WTC11 (cell line): ENCODE data around the gene PLS1. TPM values are rescaled to one million over a fixed set of nuclear protein-coding genes. Genes with fewer than 3 reads are reported as not detected.

Source experiments
- ATAC-seq: fragments of 200-7000 bp; cut with Tn5 transposase; 2 replicates; pipeline ENCODE4 v1.10.0; 2021; ENCODE audit warnings: mild to moderate bottlenecking, moderate library complexity
- CTCF ChIA-PET: fragments of 300-600 bp; sonication (Branson Sonifier 250); formaldehyde crosslinking; loops from one replicate; lab custom pipeline; 2021; ENCODE audit warnings: antibody characterized with exemption; lab: Charles Lee
- POLR2A ChIA-PET: fragments of 350-600 bp; sonication (Branson Sonifier 250); formaldehyde crosslinking; loops from one replicate; lab custom pipeline; 2021; ENCODE audit warnings: antibody characterized with exemption; lab: Charles Lee
- DNase-seq: peaks from one replicate; pipeline ENCODE4 v3.0.0; 2021; ENCODE audit warnings: low spot score
- H3K27ac Mint-ChIP-seq: 2 replicates; pipeline ENCODE4 v1.8.0; 2021; ENCODE audit warnings: mixed read lengths
- H3K27me3 Mint-ChIP-seq: 2 replicates; pipeline ENCODE4 v1.8.0; 2021; ENCODE audit warnings: low read depth, mild to moderate bottlenecking, moderate library complexity, mixed read lengths
- H3K36me3 Mint-ChIP-seq: 2 replicates; pipeline ENCODE4 v1.8.0; 2021; ENCODE audit warnings: mixed read lengths
- H3K4me1 Mint-ChIP-seq: 2 replicates; pipeline ENCODE4 v1.8.0; 2022; ENCODE audit warnings: mixed read lengths
- H3K4me3 Mint-ChIP-seq: 2 replicates; pipeline ENCODE4 v1.8.0; 2021; ENCODE audit warnings: mild to moderate bottlenecking, moderate library complexity, mixed read lengths
- H3K9me3 Mint-ChIP-seq: 2 replicates; pipeline ENCODE4 v1.8.0; 2021; ENCODE audit warnings: mixed read lengths
- ELF4 ChIP-seq: sonication (generic); formaldehyde crosslinking; IDR thresholded peaks from 2 replicates; pipeline ENCODE4 v1.8.1; 2022; ENCODE audit warnings: low read depth, mild to moderate bottlenecking, moderate library complexity, missing genetic modification reagents
- EMX1 ChIP-seq: fragments of 250-450 bp; sonication (Bioruptor Pico); IDR thresholded peaks from 2 replicates; pipeline ENCODE4 v1.8.0; 2021; ENCODE audit warnings: mild to moderate bottlenecking
- FOXP1 ChIP-seq: sonication (generic); formaldehyde crosslinking; IDR thresholded peaks from 2 replicates; pipeline ENCODE4 v1.8.0; 2022; ENCODE audit warnings: missing genetic modification reagents, mild to moderate bottlenecking, moderate library complexity, borderline replicate concordance
- GTF2I ChIP-seq: fragments of 250-450 bp; sonication (Bioruptor Pico); conservative IDR thresholded peaks from 2 replicates; pipeline ENCODE4 v1.4.0; 2021; ENCODE audit warnings: mild to moderate bottlenecking
- JAZF1 ChIP-seq: fragments of 250-450 bp; sonication (Bioruptor Pico); IDR thresholded peaks from 2 replicates; pipeline ENCODE4 v1.9.0; 2021; ENCODE audit warnings: moderate library complexity, mild to moderate bottlenecking, inconsistent platforms
- MXD4 ChIP-seq: fragments of 250-450 bp; sonication (Bioruptor Pico); IDR thresholded peaks from 2 replicates; pipeline ENCODE4 v1.8.0; 2021; ENCODE audit warnings: mild to moderate bottlenecking, moderate library complexity, borderline replicate concordance
- OVOL2 ChIP-seq: fragments of 250-450 bp; sonication (Bioruptor Pico); IDR thresholded peaks from 2 replicates; pipeline ENCODE4 v1.9.0; 2021; ENCODE audit warnings: mild to moderate bottlenecking, borderline replicate concordance
- ZNF138 ChIP-seq: sonication (generic); formaldehyde crosslinking; conservative IDR thresholded peaks from 2 replicates; pipeline ENCODE4 v1.8.1; 2022; ENCODE audit warnings: mild to moderate bottlenecking, moderate library complexity, missing genetic modification reagents
- ZNF219 ChIP-seq: sonication (generic); formaldehyde crosslinking; IDR thresholded peaks from 2 replicates; pipeline ENCODE4 v1.8.0; 2023; ENCODE audit warnings: missing genetic modification reagents, mild to moderate bottlenecking, borderline replicate concordance
- ZNF263 ChIP-seq: sonication (generic); formaldehyde crosslinking; IDR thresholded peaks from 2 replicates; pipeline ENCODE4 v1.8.1; 2022; ENCODE audit warnings: low read depth, mild to moderate bottlenecking, moderate library complexity, missing genetic modification reagents
- ZNF317 ChIP-seq: sonication (generic); formaldehyde crosslinking; IDR thresholded peaks from 2 replicates; pipeline ENCODE4 v1.8.1; 2023; ENCODE audit warnings: low read depth, mild to moderate bottlenecking, moderate library complexity, missing genetic modification reagents, borderline replicate concordance
- ZNF671 ChIP-seq: fragments of 250-450 bp; sonication (Bioruptor Pico); IDR thresholded peaks from 2 replicates; pipeline ENCODE4 v1.8.0; 2021; ENCODE audit warnings: mild to moderate bottlenecking
- total RNA-seq: library from RNA; stranded (reverse); gene quantifications from 3 replicates; pipeline ENCODE4 v1.2.3, GENCODE V29; 2021
- TF ChIP-seq, protein P1 (sequence below): fragments of 250-450 bp; sonication (Bioruptor Pico); IDR thresholded peaks from 2 replicates; pipeline ENCODE4 v1.9.0; 2021; ENCODE audit warnings: moderate library complexity, mild to moderate bottlenecking, inconsistent platforms, borderline replicate concordance
- TF ChIP-seq, protein P2 (sequence below): sonication (generic); formaldehyde crosslinking; IDR thresholded peaks from 2 replicates; pipeline ENCODE4 v1.8.1; 2023; ENCODE audit warnings: mild to moderate bottlenecking, moderate library complexity, missing genetic modification reagents
- TF ChIP-seq, protein P3 (sequence below): sonication (generic); formaldehyde crosslinking; IDR thresholded peaks from 2 replicates; pipeline ENCODE4 v1.8.0; 2023; ENCODE audit warnings: missing genetic modification reagents
- TF ChIP-seq, protein P4 (sequence below): fragments of 250-450 bp; sonication (Bioruptor Pico); IDR thresholded peaks from 2 replicates; pipeline ENCODE4 v1.8.0; 2021; ENCODE audit warnings: mild to moderate bottlenecking
- TF ChIP-seq, protein P5 (sequence below): sonication (generic); formaldehyde crosslinking; IDR thresholded peaks from 2 replicates; pipeline ENCODE4 v1.8.0; 2023; ENCODE audit warnings: mild to moderate bottlenecking, missing genetic modification reagents
- TF ChIP-seq, protein P6 (sequence below): sonication (generic); formaldehyde crosslinking; IDR thresholded peaks from 2 replicates; pipeline ENCODE4 v1.8.0; 2022; ENCODE audit warnings: missing genetic modification reagents
- TF ChIP-seq, protein P7 (sequence below): sonication (generic); formaldehyde crosslinking; IDR thresholded peaks from 2 replicates; pipeline ENCODE4 v1.8.1; 2023; ENCODE audit warnings: mild to moderate bottlenecking, missing genetic modification reagents
- TF ChIP-seq, protein P8 (sequence below): sonication (generic); formaldehyde crosslinking; IDR thresholded peaks from 2 replicates; pipeline ENCODE4 v1.8.1; 2022; ENCODE audit warnings: low read depth, missing genetic modification reagents, borderline replicate concordance

Gene PLS1
- total RNA-seq, 1 experiment from 2014 or later = 26.4 TPM

DNA sequence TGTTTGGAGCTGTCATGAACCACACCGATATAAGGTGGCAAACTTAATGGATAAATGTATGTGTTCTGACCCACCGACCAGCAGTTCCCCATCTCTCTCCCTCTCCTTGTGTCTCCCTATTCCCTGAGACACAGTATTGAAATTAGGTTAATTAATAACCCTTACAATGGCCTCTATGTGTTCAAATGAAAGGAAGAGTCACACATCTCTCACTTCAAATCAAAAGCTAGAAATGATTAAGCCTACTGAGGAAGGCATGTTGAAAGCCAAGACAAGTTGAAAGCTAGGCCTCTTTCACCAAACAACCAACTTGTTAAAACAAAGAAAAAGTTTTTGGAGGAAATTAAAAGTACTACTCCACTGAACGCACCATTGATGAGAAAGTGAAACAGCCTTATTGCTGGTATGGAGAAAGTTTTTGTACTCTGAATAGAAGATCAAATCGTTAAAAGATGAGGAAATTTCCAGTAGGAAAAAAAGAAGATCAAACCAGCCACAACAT lies 32.6 kb upstream of the PLS1 start (continued):
- TF ChIP-seq, protein P1, sequence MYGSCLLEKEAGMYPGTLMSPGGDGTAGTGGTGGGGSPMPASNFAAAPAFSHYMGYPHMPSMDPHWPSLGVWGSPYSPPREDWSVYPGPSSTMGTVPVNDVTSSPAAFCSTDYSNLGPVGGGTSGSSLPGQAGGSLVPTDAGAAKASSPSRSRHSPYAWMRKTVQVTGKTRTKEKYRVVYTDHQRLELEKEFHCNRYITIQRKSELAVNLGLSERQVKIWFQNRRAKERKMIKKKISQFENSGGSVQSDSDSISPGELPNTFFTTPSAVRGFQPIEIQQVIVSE (CRISPR knock-in tag) = no peak
- TF ChIP-seq FOXP1 (CRISPR knock-in tag) (no peak), ZNF263 (CRISPR knock-in tag) (no peak), EMX1 (CRISPR knock-in tag) (no peak), OVOL2 (CRISPR knock-in tag) (no peak)
- TF ChIP-seq, protein P2, sequence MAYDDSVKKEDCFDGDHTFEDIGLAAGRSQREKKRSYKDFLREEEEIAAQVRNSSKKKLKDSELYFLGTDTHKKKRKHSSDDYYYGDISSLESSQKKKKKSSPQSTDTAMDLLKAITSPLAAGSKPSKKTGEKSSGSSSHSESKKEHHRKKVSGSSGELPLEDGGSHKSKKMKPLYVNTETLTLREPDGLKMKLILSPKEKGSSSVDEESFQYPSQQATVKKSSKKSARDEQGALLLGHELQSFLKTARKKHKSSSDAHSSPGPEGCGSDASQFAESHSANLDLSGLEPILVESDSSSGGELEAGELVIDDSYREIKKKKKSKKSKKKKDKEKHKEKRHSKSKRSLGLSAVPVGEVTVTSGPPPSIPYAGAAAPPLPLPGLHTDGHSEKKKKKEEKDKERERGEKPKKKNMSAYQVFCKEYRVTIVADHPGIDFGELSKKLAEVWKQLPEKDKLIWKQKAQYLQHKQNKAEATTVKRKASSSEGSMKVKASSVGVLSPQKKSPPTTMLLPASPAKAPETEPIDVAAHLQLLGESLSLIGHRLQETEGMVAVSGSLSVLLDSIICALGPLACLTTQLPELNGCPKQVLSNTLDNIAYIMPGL (CRISPR knock-in tag) = no peak

DNA sequence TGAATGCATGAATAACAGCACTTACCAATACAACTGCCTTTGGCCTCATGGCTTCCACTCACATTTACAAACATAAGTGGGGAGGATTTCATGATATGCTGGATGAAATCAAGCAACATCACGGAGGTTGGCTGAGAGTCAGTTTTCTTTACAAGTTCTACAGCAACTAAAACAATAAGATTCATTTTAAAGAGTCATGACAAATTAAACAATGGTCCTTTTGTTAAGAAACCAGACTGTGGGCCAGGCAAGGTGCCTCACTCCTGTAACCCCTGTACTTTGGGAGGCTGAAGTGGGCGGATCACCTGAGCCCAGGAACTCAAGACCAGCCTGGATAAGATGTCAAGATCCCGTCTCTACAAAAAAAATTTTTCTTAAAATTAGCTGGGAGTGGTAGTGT lies 30.1 kb upstream of the PLS1 start:
- TF ChIP-seq, protein P1 (CRISPR knock-in tag) = no peak
- TF ChIP-seq, protein P3, sequence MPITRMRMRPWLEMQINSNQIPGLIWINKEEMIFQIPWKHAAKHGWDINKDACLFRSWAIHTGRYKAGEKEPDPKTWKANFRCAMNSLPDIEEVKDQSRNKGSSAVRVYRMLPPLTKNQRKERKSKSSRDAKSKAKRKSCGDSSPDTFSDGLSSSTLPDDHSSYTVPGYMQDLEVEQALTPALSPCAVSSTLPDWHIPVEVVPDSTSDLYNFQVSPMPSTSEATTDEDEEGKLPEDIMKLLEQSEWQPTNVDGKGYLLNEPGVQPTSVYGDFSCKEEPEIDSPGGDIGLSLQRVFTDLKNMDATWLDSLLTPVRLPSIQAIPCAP (CRISPR knock-in tag) = no peak
- TF ChIP-seq ZNF138 (CRISPR knock-in tag) = no peak
- TF ChIP-seq, protein P4, sequence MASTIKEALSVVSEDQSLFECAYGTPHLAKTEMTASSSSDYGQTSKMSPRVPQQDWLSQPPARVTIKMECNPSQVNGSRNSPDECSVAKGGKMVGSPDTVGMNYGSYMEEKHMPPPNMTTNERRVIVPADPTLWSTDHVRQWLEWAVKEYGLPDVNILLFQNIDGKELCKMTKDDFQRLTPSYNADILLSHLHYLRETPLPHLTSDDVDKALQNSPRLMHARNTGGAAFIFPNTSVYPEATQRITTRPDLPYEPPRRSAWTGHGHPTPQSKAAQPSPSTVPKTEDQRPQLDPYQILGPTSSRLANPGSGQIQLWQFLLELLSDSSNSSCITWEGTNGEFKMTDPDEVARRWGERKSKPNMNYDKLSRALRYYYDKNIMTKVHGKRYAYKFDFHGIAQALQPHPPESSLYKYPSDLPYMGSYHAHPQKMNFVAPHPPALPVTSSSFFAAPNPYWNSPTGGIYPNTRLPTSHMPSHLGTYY (CRISPR knock-in tag) = no peak
- no peak for TF ChIP-seq GTF2I (CRISPR knock-in tag)
- TF ChIP-seq JAZF1 (CRISPR knock-in tag) = no peak
- TF ChIP-seq, protein P5, sequence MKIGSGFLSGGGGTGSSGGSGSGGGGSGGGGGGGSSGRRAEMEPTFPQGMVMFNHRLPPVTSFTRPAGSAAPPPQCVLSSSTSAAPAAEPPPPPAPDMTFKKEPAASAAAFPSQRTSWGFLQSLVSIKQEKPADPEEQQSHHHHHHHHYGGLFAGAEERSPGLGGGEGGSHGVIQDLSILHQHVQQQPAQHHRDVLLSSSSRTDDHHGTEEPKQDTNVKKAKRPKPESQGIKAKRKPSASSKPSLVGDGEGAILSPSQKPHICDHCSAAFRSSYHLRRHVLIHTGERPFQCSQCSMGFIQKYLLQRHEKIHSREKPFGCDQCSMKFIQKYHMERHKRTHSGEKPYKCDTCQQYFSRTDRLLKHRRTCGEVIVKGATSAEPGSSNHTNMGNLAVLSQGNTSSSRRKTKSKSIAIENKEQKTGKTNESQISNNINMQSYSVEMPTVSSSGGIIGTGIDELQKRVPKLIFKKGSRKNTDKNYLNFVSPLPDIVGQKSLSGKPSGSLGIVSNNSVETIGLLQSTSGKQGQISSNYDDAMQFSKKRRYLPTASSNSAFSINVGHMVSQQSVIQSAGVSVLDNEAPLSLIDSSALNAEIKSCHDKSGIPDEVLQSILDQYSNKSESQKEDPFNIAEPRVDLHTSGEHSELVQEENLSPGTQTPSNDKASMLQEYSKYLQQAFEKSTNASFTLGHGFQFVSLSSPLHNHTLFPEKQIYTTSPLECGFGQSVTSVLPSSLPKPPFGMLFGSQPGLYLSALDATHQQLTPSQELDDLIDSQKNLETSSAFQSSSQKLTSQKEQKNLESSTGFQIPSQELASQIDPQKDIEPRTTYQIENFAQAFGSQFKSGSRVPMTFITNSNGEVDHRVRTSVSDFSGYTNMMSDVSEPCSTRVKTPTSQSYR (CRISPR knock-in tag) = no peak
- TF ChIP-seq ZNF317 (CRISPR knock-in tag) = no peak
- TF ChIP-seq, protein P6, sequence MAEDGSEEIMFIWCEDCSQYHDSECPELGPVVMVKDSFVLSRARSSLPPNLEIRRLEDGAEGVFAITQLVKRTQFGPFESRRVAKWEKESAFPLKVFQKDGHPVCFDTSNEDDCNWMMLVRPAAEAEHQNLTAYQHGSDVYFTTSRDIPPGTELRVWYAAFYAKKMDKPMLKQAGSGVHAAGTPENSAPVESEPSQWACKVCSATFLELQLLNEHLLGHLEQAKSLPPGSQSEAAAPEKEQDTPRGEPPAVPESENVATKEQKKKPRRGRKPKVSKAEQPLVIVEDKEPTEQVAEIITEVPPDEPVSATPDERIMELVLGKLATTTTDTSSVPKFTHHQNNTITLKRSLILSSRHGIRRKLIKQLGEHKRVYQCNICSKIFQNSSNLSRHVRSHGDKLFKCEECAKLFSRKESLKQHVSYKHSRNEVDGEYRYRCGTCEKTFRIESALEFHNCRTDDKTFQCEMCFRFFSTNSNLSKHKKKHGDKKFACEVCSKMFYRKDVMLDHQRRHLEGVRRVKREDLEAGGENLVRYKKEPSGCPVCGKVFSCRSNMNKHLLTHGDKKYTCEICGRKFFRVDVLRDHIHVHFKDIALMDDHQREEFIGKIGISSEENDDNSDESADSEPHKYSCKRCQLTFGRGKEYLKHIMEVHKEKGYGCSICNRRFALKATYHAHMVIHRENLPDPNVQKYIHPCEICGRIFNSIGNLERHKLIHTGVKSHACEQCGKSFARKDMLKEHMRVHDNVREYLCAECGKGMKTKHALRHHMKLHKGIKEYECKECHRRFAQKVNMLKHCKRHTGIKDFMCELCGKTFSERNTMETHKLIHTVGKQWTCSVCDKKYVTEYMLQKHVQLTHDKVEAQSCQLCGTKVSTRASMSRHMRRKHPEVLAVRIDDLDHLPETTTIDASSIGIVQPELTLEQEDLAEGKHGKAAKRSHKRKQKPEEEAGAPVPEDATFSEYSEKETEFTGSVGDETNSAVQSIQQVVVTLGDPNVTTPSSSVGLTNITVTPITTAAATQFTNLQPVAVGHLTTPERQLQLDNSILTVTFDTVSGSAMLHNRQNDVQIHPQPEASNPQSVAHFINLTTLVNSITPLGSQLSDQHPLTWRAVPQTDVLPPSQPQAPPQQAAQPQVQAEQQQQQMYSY = no peak
- TF ChIP-seq, protein P7, sequence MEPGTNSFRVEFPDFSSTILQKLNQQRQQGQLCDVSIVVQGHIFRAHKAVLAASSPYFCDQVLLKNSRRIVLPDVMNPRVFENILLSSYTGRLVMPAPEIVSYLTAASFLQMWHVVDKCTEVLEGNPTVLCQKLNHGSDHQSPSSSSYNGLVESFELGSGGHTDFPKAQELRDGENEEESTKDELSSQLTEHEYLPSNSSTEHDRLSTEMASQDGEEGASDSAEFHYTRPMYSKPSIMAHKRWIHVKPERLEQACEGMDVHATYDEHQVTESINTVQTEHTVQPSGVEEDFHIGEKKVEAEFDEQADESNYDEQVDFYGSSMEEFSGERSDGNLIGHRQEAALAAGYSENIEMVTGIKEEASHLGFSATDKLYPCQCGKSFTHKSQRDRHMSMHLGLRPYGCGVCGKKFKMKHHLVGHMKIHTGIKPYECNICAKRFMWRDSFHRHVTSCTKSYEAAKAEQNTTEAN (CRISPR knock-in tag) = no peak
- TF ChIP-seq, protein P8, sequence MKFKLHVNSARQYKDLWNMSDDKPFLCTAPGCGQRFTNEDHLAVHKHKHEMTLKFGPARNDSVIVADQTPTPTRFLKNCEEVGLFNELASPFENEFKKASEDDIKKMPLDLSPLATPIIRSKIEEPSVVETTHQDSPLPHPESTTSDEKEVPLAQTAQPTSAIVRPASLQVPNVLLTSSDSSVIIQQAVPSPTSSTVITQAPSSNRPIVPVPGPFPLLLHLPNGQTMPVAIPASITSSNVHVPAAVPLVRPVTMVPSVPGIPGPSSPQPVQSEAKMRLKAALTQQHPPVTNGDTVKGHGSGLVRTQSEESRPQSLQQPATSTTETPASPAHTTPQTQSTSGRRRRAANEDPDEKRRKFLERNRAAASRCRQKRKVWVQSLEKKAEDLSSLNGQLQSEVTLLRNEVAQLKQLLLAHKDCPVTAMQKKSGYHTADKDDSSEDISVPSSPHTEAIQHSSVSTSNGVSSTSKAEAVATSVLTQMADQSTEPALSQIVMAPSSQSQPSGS = no peak
- TF ChIP-seq ZNF219 = no peak
- TF ChIP-seq ZNF671 (CRISPR knock-in tag) = no peak
- no peak for TF ChIP-seq ELF4 (CRISPR knock-in tag)
- no peak for TF ChIP-seq MXD4 (CRISPR knock-in tag)
- Mint-ChIP-seq H3K27me3 (no peaks in the 10 kb centered on the region), H3K27ac (no peak overlapping the region), H3K36me3 (peaks cover 13% of the 10 kb centered on the region), H3K4me1 (no peaks in the 10 kb centered on the region), H3K4me3 (no peak overlapping the region), H3K9me3 (no peaks in the 10 kb centered on the region)
- no peak for DNase-seq
- ChIA-PET POLR2A (no interaction called here), CTCF (interaction anchor here (0.6 kb wide), 2 partner anchors 12 to 13 kb away, joined by 3 to 6 read pairs; no protein-coding TSS in a partner anchor)
- ATAC-seq = no peak
